HG02973 (cell line): Measurements from ENCODE around the gene CENPP.
A peak's percentile ranks its signal among the peaks of the same experiment; 100 is the strongest.

Experiments
- ATAC-seq: cut with Tn5 transposase; IDR thresholded peaks from one replicate; pipeline ENCODE4 v1.9.1; 2021; ENCODE audit warnings: moderate library complexity; ENCODE audit not compliant: unreplicated experiment

Gene CENPP

DNA sequence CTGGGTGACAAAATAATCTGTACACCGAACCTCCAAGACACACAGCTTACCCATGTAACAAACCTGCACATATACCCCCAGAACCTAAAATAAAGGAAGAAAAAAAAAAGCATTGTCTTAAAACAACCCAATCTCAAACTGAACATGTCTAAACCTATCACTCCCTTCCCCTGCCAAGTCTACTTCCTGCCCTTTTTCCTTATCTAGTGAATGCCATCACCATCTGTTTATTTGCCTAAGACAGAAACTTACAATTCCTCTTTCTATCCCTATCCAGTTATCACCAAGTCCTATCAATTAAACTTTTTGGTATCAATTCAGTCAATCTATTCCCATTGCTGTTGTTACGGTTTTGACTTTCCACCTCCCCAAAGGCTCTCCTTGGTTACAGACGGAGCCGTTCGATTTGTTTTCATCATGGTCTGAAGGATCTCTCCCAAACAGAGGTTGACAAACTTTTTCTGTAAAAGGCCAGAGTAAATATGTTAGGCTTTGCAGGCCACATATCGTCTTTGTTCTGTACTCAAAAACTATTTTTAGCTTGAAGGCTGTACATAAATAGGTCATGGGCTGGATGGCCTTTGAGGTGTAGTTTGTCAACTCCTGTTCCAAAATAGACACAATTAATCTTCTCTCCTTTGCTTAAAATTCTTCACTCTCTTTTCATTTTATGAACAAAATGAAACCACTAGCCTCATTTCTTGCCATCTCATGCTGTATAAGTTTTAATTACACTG, 12.7 kb upstream of the CENPP start:
- ATAC-seq, result no peak

DNA sequence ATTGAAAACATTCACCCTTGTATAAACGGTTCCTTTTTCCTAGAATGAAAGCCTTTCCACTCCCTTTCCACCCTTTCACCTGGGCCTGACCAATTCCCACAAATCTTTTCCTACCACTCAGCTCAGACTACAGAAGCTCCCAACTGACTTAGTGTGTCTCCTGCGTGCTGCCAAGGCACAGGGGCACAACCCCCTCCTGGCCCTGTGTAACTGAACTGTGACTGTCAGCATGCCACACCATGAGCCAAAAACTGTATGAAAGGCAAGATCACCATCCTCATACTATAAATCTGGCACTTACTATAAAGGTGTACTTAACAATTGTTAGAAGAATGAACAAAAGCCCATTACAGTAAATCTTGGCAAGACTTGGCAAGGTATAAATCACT, 12.1 kb upstream of the CENPP start:
- ATAC-seq, result no peak

DNA sequence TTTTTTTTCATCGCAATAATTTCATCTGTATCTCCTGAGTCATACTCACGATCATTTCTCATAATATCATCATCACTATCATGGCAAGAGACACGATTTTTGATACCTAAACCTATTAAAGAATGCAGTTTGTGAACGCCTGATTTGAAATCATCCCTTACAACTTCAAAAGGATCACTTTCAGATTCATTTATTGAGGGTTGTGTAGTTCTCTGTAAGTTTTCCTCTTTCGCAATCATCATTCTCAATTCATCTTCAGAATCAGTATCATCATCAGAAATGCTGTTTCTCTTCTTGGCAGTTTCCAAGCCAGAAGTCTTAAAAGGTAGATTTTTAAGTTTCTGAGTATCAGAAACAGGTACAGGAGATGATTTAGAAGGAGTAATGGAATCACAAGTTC, 10.3 kb upstream of the CENPP start:
- ATAC-seq, result no peak

DNA sequence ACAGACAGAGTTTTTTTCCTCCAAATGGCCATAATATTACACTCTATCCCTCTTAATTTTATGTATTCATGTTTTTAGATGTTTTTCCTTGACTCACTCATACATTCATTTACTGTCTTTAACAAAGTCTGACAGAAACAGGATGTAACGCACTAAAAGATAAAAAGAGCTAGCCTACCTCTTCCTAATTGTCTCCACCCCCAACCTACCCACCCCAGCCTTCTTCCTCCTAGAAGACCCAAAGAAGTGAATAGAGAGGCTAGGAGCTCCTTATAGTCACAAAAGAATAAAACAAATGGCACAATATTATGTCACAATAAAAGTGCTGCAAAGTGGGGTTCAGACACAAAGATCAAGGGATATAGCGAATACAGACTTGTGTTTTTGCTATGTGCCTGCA, 1.3 kb upstream of the CENPP start:
- ATAC-seq, result no peak

DNA sequence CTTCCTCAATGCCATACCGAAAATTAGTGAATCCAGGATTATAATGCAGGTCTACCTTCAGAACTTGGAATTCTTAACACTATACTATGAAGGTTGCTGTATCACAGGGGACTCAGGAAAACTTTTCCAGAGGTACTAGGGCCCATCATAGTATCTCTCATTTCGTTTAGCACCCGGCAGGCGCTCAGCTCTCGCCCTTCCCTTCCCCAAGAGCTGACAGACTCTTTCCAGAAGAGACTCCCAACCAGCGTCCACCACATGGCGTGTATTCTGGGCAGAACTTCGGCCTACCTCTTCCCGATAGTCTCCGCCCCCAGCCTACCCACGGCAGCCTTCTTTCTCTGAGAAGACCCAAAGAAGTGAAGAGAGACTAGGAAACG, 874 bp upstream of the CENPP start:
- no peak for ATAC-seq

DNA sequence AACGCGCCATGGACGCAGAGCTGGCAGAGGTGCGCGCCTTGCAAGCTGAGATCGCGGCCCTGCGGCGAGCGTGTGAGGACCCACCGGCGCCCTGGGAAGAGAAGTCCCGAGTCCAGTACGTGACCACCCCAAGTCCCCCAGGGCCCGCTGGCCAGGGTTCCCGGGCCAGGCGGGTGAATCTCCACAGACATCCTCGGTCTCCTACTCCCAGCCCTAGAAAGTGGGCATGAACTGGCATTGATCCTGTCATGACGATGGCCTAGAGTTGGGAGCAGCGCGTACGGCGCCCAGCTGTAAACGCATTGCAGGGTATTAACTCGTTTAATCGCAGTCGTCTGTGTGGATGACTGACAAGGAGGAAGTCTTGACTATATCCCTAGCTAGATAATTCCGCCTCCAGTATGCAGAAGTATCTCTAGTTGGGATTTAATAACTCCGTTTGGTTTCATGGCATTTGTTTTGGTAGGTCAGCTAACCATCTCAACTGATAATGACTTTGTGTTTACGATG, 293 bp downstream of the CENPP start:
- peak; percentile 6 for ATAC-seq

DNA sequence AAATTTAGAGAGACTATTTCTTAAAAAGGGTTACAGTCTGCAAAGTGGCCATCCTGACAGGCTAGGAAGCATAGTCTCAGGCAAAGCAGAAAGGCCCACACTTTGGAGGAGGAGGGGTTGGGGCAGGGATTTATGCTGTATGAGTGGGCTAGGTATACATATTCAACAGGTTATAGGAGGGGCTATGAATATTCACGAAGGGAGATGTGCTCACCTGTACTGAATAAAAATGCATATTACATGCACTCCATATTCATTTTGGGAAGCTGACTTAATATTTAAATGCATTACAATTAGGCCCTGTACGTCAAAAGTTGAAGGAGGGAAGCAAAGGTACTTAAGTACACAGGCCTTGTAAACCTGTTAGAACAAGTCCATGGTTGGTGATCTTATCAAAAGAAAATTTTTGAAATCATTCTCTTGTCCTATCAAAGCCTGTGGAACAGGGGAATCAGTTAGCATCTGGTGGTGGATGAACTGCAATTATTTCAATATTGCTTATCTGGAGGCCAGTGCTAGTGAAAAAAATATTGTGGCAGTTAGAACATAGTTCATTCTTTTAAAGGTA, 1.6 kb downstream of the CENPP start:
- ATAC-seq, result no peak

DNA sequence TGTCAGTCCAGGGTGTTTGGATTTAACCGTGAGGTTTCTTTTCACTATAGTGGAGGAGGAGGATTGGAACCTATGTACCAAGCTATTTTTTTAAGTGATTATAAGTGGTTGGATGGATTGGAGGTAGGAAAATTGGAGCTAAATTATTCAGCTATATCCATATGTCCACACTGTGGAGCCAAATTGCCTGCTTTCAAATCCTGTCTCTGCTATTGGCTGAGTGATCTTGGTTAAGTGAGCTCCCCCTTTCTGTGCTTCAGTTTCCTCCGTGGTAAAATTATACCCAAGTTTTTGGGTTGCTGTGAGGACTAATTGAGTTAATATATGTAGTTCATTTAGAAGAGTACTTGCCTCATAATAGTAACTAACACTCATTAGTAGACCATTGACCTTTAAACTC, 2.5 kb downstream of the CENPP start:
- ATAC-seq, result no peak

DNA sequence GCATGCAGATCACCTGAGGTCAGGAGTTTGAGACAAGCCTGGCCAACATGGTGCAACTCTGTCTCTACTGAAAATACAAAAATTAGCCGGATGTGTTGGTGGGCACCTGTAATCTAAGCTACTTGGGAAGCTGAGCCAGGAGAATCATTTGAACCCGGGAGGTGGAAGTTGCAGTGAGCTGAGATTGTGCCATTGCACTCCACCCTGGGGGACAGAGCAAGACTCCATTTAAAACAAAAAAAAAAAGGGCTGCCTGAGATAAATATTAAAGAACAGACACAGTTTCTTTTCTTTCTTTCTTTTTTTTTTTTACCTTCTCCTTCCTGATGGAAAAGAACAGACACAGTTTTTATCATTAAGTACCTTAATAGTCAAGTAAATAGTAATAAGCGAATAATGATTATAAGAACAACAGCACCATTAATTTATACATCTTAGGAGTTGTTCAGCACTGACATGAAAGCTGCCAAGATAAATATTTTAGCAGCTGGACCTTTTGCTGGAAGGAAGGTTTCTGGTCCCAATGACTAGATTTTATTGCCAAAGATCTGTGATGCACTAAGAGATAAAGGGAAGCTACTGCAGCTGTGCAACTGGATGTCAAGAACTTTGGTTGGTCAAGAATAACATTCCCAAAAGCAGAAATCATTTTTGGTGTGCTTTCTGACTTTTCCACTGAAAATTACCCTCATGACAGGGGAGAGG, 7.0 kb downstream of the CENPP start:
- ATAC-seq, result no peak

DNA sequence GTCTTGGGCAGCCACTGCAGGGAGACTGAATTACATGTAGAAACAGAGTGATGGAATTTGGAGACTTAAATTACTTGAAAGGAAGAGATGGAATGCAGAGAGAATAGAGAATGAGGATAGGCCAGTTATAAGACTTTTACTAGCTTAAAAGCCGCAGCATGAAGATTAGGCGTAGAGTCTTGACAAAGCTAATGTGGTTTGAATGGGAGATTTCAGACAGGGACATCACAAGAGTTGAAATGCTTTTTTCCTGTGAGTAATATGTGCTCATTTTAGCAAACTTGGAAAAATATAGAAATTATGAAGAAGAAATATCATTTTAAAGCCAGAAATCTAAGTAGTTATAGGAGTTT, 7.5 kb downstream of the CENPP start:
- no peak for ATAC-seq

DNA sequence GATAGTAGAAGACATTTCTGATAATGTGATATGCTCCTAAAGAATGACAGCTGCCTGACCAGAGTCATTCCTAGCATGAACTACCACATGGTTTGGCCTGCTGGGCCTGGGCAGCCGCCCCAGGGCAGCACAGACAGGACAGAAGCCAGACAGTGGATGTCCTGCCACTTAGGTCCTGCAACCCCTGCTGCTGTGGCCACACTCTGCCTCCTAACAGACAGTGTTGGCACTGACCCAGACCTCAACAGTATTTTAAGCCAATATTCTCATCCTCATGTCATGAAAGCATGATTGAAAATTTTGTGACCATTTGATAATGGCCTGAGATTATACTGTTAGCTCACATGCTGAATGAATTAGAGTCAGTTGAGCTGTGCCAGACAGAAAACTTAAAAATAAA, 15.8 kb downstream of the CENPP start:
- no peak for ATAC-seq

DNA sequence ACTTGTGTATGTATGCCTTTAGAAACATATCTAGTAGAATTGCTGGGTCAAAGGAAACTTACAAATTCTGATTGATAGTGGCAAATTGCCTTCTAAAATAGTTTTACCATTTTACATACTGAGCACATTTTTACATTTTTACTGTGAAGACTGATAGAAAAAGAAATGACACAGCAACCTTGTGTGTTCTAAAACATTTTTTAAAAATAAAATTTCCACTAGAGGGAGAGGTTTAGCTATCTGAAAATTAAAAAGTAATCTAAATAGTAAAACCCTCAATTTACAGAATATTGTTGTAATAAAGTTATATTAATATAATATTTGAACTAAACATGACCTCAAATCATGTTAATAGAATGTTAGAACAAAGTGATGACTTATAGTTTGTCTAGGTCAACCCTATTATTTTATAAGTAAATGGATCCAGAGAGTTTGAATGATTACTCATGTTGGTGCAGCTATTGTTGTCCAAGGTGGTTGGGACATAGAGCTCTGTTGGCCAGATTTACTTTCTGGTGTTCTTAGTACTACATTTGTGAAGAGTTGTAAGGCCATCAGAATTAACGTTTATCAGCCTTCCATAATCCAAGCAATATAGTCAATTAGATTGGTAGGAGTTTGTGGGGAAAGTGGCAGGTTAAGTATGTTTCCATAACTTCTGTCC, 17.2 kb downstream of the CENPP start:
- no peak for ATAC-seq

DNA sequence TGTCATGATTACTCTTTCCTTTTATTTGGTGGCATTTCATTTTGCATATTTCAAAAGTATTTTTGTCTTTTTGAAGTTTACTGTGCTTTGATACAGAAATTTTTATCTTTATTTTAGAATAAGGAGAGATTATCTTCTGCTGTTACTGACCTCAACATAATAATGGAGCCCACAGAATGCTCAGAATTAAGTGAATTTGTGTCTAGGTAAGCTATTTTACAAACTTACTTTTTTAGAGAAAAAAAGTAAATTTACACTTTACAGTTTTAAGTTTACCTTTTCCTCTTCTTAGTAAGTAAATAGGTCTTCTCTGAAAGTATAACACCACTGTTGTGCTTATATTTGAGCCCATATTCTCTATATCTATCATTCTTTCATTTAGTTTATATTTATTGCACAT, 19.8 kb downstream of the CENPP start:
- no peak for ATAC-seq

DNA sequence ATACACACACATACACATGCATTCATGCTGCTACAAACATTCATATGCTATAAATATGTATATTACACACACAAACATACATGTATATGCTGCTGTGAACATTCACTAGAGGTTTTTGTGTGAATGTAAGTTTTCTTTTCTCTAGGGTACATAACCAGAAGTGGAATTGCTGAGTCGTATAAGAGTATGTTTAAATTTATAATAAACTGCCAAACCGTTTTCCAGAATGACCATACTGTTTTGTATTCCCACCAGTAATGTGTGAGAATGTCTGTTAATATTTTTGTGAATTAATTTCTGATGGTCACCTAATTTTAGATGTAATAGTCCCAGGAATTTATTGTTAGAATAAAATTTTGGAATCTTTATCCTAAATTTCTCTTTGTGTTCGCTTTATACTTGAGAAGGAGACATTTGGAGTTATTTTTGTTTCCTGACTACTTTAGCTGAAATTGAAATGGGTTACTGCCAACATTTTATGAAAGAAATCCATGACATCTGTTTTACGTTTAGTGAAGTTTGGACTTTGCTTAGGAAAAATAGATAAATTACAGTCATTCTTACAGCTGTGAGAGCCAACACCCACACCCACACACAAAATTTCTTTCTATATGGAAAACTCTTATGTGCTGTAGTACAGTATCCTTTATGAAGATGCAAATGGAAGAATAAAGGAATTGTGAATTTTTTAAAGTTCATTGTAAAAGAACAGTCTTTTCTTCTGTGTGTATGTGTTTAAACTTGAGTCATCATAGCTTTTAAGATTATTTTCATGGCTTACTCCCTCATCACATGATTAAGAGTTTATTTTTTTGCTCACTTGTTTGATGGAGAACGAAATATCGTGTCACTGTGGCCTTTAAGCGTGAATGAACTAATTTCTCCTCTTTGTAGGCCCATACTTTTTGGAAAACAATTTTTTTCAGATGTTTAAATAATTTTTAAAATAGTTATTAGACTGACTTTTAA, 24.3 kb downstream of the CENPP start:
- no peak for ATAC-seq

DNA sequence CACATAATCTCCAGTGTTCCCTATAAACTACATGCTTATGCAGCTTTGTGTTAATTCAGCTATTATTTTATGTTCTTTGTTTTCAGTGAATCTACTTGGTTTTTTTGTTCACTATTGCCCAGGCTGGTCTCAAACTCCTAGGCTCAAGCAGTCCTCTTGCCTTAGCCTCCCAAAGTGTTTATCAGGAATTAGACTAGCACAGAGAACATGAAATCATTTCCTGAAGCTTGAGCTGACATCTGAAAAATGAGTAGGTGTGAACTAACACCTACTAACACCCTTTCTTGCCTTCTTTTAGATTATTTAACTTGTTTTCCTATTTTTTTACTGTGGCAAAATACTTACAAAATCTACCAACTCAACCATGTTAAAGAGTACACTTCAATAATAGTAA, 25.0 kb downstream of the CENPP start:
- ATAC-seq, result no peak

DNA sequence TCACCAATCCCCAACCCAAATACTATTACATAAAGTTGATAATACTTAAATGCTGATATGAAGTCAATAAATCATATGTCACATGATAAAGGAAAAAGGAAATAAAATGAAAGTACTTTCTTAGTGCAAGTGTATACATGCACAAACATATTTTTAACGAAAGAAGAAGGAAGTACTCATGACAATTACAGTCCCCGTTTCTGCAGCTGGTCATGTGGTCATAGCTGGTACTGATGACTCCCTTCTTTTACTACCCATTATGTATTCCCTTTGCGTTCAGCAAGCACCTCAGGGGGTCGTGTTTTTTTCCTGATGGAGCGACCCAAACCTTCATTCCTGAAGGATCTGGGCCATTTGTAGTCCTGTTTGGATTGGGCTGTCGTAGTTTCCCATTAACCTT, 27.3 kb downstream of the CENPP start:
- no peak for ATAC-seq

DNA sequence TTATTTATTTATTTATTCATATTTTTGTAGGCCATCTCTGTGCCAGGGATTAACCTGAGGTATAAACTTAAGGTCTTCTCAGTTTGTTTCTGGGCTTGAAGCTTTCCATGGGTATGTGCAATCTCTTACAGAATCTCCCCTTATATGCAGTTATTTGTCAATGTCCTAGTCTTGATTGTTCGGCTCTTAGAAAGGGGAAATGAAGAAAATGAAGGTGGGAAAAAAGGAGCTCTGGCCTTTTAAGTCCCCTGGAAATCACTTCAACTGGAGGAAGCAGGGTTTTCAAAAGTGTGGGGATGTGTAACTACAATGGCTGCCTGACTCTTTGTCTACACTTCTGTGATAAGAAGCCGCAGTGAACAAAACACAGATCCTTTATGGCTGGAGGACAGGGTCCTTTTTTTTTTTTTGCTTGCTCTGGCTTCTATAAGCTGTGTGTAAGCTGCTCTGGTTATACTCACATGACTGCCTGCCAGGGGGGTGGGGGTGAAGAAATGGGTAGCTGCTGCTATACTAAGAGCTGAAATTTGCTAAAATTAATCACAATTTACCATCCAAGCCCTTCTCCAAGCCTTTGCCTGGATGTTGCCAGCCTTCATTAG, 33.7 kb downstream of the CENPP start:
- no peak for ATAC-seq

DNA sequence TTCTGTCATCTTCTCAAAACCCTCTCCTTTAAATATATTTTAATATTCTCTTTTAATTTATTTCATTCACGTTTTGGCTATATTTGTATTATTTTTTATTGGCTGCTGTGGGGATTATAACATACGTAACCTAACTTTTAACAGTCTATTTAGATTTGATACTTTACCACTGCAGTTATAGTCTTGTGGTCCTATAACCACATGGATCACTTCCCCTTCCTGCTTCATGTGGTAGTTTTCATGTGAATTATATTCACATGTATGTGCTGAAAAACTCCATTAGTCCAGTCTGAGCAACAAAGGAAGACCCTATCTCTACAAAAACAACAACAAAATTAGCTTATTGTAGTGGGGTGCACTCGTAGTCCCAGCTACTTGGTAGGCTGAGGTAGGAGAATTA, 34.3 kb downstream of the CENPP start:
- no peak for ATAC-seq

DNA sequence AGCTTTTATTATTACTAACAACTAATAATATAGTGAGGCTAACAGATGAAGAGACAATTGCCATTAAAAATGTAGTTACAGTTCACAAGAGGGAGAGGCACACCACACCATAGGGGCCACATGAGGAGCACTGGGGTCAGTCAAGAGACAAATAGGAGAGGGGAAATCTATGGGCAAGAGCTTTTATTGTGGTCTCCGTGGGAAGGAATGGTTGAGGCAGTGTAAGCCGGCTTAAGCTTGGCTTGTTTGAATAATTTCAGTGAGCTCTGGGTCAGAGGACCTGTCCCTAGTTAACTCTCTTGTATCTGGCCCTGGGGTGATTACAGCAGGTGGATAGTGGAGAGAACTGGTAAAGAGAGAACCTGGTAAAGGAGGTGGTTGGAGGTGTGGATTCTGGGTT, 43.3 kb downstream of the CENPP start:
- no peak for ATAC-seq

DNA sequence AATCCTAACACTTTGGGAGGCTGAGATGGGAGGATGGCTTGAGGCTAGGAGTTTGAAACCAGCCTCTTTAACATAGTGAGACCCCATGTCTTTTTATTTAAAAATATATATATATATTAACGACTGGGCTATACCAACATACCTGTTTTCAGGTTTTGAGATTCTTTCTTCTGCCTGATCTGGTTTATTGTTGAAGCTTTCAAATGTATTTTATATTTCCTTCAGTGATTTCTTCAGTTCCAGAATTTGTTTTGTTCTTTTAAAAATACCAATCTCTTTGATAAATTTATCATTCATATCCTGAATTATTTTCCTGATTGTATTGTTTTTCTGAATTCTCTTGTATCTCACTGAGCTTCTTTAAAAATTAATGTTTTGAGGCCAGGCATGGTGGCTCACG, 47.4 kb downstream of the CENPP start:
- no peak for ATAC-seq
